ENCODE results near the gene RAB11FIP3.

GRCh38 chr16:424623-425081 lies 797 bp upstream of the RAB11FIP3 start:
- TF ChIP-seq GATA2 (IDR thresholded peaks at IDR 0.05; ENCODE audit: low read depth, low read length) (no peak), GATA3 (IDR thresholded peaks at IDR 0.05; ENCODE audit: low read depth, low read length) (no peak)
